Measurements from ENCODE around the gene RBMS1. TPM values are rescaled to one million over a fixed set of nuclear protein-coding genes. Genes with fewer than 3 reads are reported as not detected.
A peak's percentile ranks its signal among the peaks of the same experiment; 100 is the strongest.

RBMS1 gene
- total RNA-seq, 4 donors from 2014 or later, result 68.1 to 83.4 (median 72.5) TPM

- Histone ChIP-seq H3K36me3 (peaks cover 0 to 9% (median 0%) of the 10 kb centered on the region in 3 donors), H3K27me3 (no peaks in the 10 kb centered on the region), H3K4me3 (no peak overlapping the region), H3K9me3 (no peaks in the 10 kb centered on the region), H3K4me1 (peaks cover 0 to 70% (median 0%) of the 10 kb centered on the region in 4 donors), H3K27ac (no peak overlapping the region)
- TF ChIP-seq CTCF (IDR thresholded peaks at IDR 0.05), result no peak
- no peak for TF ChIP-seq EP300 (IDR thresholded peaks at IDR 0.05)
- no peak for TF ChIP-seq POLR2A (IDR thresholded peaks at IDR 0.05)
- DNase-seq (ENCODE audit: low spot score in 2 of 2), result no peak
- WGBS, 2 donors, result 45 to 54% methylated on average over 1 of the region's 1 CpG
Observed at GRCh38 chr2:160356485-160356884, 137.1 kb downstream of the RBMS1 start.

- Histone ChIP-seq H3K4me1 (peaks cover 0 to 71% (median 0%) of the 10 kb centered on the region in 4 donors), H3K9me3 (no peaks in the 10 kb centered on the region), H3K4me3 (no peak overlapping the region), H3K27me3 (no peaks in the 10 kb centered on the region), H3K36me3 (peaks cover 0 to 9% (median 0%) of the 10 kb centered on the region in 3 donors), H3K27ac (no peak overlapping the region)
- DNase-seq (ENCODE audit: low spot score in 2 of 2), result no peak
- TF ChIP-seq CTCF (IDR thresholded peaks at IDR 0.05) (no peak), EP300 (IDR thresholded peaks at IDR 0.05) (no peak), POLR2A (IDR thresholded peaks at IDR 0.05) (no peak)
- WGBS, 2 donors, result 83 to 90% methylated on average over 2 of the region's 2 CpGs
Observed at GRCh38 chr2:160355080-160355479, 138.5 kb downstream of the RBMS1 start.

- H3K9me3 ChIP-seq, result no peaks in the 10 kb centered on the region
- TF ChIP-seq EP300 (IDR thresholded peaks at IDR 0.05), result no peak
- peaks cover 0 to 13% (median 0%) of the 10 kb centered on the region in 3 donors for H3K36me3 ChIP-seq
- peaks cover 0 to 75% (median 0%) of the 10 kb centered on the region in 4 donors for H3K4me1 ChIP-seq
- WGBS, 2 donors, result 71 to 78% methylated on average over 6 of the region's 6 CpGs
- DNase-seq (ENCODE audit: low spot score in 2 of 2), result no peak
- no peak overlapping the region for H3K4me3 ChIP-seq
- H3K27me3 ChIP-seq, result no peaks in the 10 kb centered on the region
- no peak overlapping the region for H3K27ac ChIP-seq
Observed at GRCh38 chr2:160354677-160355076, 138.9 kb downstream of the RBMS1 start.

GRCh38 chr2:160353813-160354212 lies 139.8 kb downstream of the RBMS1 start:
- TF ChIP-seq EP300 (IDR thresholded peaks at IDR 0.05) (no peak), POLR2A (IDR thresholded peaks at IDR 0.05) (no peak), CTCF (IDR thresholded peaks at IDR 0.05) (no peak)
- H3K9me3 ChIP-seq, result no peaks in the 10 kb centered on the region
- peaks cover 0 to 15% (median 0%) of the 10 kb centered on the region in 3 donors for H3K36me3 ChIP-seq
- no peak for DNase-seq (ENCODE audit: low spot score in 2 of 2)
- no peaks in the 10 kb centered on the region for H3K27me3 ChIP-seq
- H3K27ac ChIP-seq, result no peak overlapping the region
- H3K4me1 ChIP-seq, result peaks cover 0 to 77% (median 0%) of the 10 kb centered on the region in 4 donors
- H3K4me3 ChIP-seq, result no peak overlapping the region
- WGBS, 2 donors, result 90 to 92% methylated on average over 5 of the region's 5 CpGs

GRCh38 chr2:160353166-160353565 lies 140.4 kb downstream of the RBMS1 start:
- Histone ChIP-seq H3K4me3 (no peak overlapping the region), H3K27me3 (no peaks in the 10 kb centered on the region), H3K36me3 (peaks cover 0 to 15% (median 0%) of the 10 kb centered on the region in 3 donors), H3K27ac (no peak overlapping the region), H3K4me1 (peaks cover 0 to 79% (median 0%) of the 10 kb centered on the region in 4 donors), H3K9me3 (no peaks in the 10 kb centered on the region)
- no peak for DNase-seq (ENCODE audit: low spot score in 2 of 2)
- 47 to 57% methylated on average over 1 of the region's 1 CpG for WGBS, 2 donors
- no peak for TF ChIP-seq POLR2A (IDR thresholded peaks at IDR 0.05)
- TF ChIP-seq CTCF (IDR thresholded peaks at IDR 0.05), result peak in 1 of 5 experiments; percentile 7
- no peak for TF ChIP-seq EP300 (IDR thresholded peaks at IDR 0.05)

GRCh38 chr2:160352500-160352899 lies 141.1 kb downstream of the RBMS1 start:
- DNase-seq (ENCODE audit: low spot score in 2 of 2), result no peak
- H3K27ac ChIP-seq, result no peak overlapping the region
- H3K36me3 ChIP-seq, result peaks cover 0 to 15% (median 0%) of the 10 kb centered on the region in 3 donors

More at GRCh38 chr2:160352500-160352899, 141.1 kb downstream of the RBMS1 start:
- H3K4me3 ChIP-seq, result no peak overlapping the region
- no peaks in the 10 kb centered on the region for H3K27me3 ChIP-seq
- WGBS, 2 donors, result 76 to 79% methylated on average over 5 of the region's 5 CpGs
- TF ChIP-seq POLR2A (IDR thresholded peaks at IDR 0.05) (no peak), CTCF (IDR thresholded peaks at IDR 0.05) (no peak), EP300 (IDR thresholded peaks at IDR 0.05) (no peak)
- H3K9me3 ChIP-seq, result no peaks in the 10 kb centered on the region
- H3K4me1 ChIP-seq, result peaks cover 0 to 86% (median 0%) of the 10 kb centered on the region in 4 donors

Measured in tibial nerve (tissue), 4 donors.